Type B pancreatic cell (in vitro differentiated cells): ENCODE data around the gene PACC1. TPM values are rescaled to one million over a fixed set of nuclear protein-coding genes. Genes with fewer than 3 reads are reported as not detected.
A peak's percentile ranks its signal among the peaks of the same experiment; 100 is the strongest.

Source experiments
- DNase-seq: peaks from one replicate; pipeline ENCODE4 v3.0.0; 2021; ENCODE audit warnings: mixed read lengths; ENCODE audit not compliant: unreplicated experiment; ENCODE audit errors: extremely low spot score
- H3K27ac Mint-ChIP-seq: 2 replicates; pipeline ENCODE4 v1.8.0; 2021; ENCODE audit warnings: mild to moderate bottlenecking, mixed read lengths
- H3K27me3 Mint-ChIP-seq: 2 replicates; pipeline ENCODE4 v1.8.0; 2021; ENCODE audit warnings: mixed read lengths
- H3K36me3 Mint-ChIP-seq: 2 replicates; pipeline ENCODE4 v1.8.0; 2021; ENCODE audit warnings: mixed read lengths
- H3K4me1 Mint-ChIP-seq: one replicate; pipeline ENCODE4 v1.8.0; 2021; ENCODE audit warnings: mixed read lengths; ENCODE audit not compliant: unreplicated experiment
- H3K4me3 Mint-ChIP-seq: 2 replicates; pipeline ENCODE4 v1.8.0; 2021; ENCODE audit warnings: mild to moderate bottlenecking, mixed read lengths
- H3K9me3 Mint-ChIP-seq: 2 replicates; pipeline ENCODE4 v1.8.0; 2021; ENCODE audit warnings: mixed read lengths
- CTCF ChIP-seq: fragments of 200-600 bp; sonication (generic); conservative IDR thresholded peaks from 2 replicates; pipeline ENCODE4 v1.5.0; 2021; ENCODE audit warnings: antibody characterized with exemption, mild to moderate bottlenecking
- total RNA-seq: library from RNA; stranded (reverse); gene quantifications from 2 replicates; pipeline ENCODE4 v1.2.1, GENCODE V29; 2021; ENCODE audit warnings: low replicate concordance

PACC1 gene
- total RNA-seq, 1 donor from 2014 or later: 20.4 TPM

GRCh38 chr1:212430955-212431394 is 16.3 kb upstream of the PACC1 start:
- no peaks in the 10 kb centered on the region for H3K9me3 Mint-ChIP-seq
- H3K27ac Mint-ChIP-seq: peak overlapping the region; percentile 59
- DNase-seq: no peak
- H3K36me3 Mint-ChIP-seq: no peaks in the 10 kb centered on the region
- TF ChIP-seq CTCF: no peak
- H3K4me3 Mint-ChIP-seq: peak overlapping the region; percentile 71
- no peaks in the 10 kb centered on the region for H3K27me3 Mint-ChIP-seq
- H3K4me1 Mint-ChIP-seq: peaks cover 33% of the 10 kb centered on the region

GRCh38 chr1:212430416-212430815 is 15.7 kb upstream of the PACC1 start:
- Mint-ChIP-seq H3K27me3 (no peaks in the 10 kb centered on the region), H3K4me3 (no peak overlapping the region), H3K9me3 (no peaks in the 10 kb centered on the region), H3K36me3 (no peaks in the 10 kb centered on the region), H3K27ac (peak overlapping the region; percentile 59), H3K4me1 (peaks cover 33% of the 10 kb centered on the region)
- no peak for DNase-seq
- TF ChIP-seq CTCF: no peak

- H3K36me3 Mint-ChIP-seq: no peaks in the 10 kb centered on the region
- no peak for DNase-seq
- no peaks in the 10 kb centered on the region for H3K9me3 Mint-ChIP-seq
- H3K4me1 Mint-ChIP-seq: peaks cover 21% of the 10 kb centered on the region
- no peak overlapping the region for H3K4me3 Mint-ChIP-seq
- H3K27me3 Mint-ChIP-seq: no peaks in the 10 kb centered on the region
- H3K27ac Mint-ChIP-seq: no peak overlapping the region
- no peak for TF ChIP-seq CTCF
Measured at GRCh38 chr1:212428496-212428895, 13.8 kb upstream of the PACC1 start.

- no peaks in the 10 kb centered on the region for H3K9me3 Mint-ChIP-seq
- H3K27me3 Mint-ChIP-seq: no peaks in the 10 kb centered on the region
- no peak for DNase-seq
- no peak overlapping the region for H3K27ac Mint-ChIP-seq
- H3K4me1 Mint-ChIP-seq: no peaks in the 10 kb centered on the region
- no peaks in the 10 kb centered on the region for H3K36me3 Mint-ChIP-seq
- TF ChIP-seq CTCF: no peak
- H3K4me3 Mint-ChIP-seq: no peak overlapping the region
Measured at GRCh38 chr1:212423879-212424278, 9.2 kb upstream of the PACC1 start.

GRCh38 chr1:212421165-212421564 is 6.5 kb upstream of the PACC1 start:
- no peaks in the 10 kb centered on the region for H3K36me3 Mint-ChIP-seq
- H3K4me3 Mint-ChIP-seq: no peak overlapping the region
- no peak for TF ChIP-seq CTCF
- H3K9me3 Mint-ChIP-seq: no peaks in the 10 kb centered on the region
- H3K27me3 Mint-ChIP-seq: no peaks in the 10 kb centered on the region
- H3K27ac Mint-ChIP-seq: no peak overlapping the region
- no peaks in the 10 kb centered on the region for H3K4me1 Mint-ChIP-seq
- DNase-seq: no peak
